ENCODE data around the gene ADAMTS17. TPM values are rescaled to one million over a fixed set of nuclear protein-coding genes. Genes with fewer than 3 reads are reported as not detected.

ADAMTS17 gene
- total RNA-seq, 1 experiment from 2014 or later: 4.1 TPM

DNA sequence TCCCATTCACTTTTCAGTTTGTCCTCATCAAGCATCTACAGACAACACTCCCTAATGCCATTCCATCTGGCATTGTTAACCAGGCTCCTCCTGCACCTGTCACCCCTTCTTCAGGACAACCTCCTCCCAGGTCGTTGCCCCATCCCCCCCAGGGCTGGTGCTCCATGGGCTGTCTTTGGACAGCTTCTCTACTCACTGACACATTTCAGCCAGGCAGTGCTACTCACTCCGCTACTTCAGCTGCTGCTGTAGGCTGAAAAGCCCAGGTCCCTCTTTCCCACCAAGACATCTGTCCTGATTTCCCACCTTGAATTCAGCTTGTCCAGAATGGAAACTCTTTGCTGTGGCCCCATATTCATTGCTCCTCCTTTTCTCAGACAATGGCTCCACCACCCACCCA lies 61.9 kb downstream of the ADAMTS17 start:
- Histone ChIP-seq H3K4me3 (no peak overlapping the region), H3K36me3 (no peaks in the 10 kb centered on the region), H3K4me1 (peaks cover 6% of the 10 kb centered on the region; the same call in 1 of the 2 replicates), H3K27ac (no peak overlapping the region), H3K27me3 (no peaks in the 10 kb centered on the region), H3K9me3 (replicated peaks) (no peaks in the 10 kb centered on the region)
- no peak for DNase-seq

DNA sequence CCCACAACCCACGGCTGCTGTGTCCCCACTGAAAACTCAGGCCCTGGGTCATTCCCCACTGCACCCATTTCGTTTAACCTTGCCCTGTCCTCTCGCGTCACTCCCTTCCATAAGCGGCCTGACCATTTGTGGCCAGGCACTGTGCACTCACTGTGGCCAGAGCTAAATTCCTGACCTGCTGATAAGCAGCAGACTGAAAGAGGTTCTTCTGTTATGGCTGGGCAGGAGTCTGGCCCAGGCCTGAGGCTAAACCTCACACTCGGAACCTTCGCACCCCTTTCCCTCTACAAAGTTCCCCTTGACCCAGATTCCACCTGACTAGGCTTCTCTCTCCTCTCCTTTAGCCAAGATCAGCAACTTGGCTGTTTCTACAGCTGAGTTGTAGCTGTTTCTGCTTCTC lies 62.3 kb downstream of the ADAMTS17 start:
- Histone ChIP-seq H3K4me3 (no peak overlapping the region), H3K27me3 (no peaks in the 10 kb centered on the region), H3K27ac (no peak overlapping the region), H3K9me3 (replicated peaks) (no peaks in the 10 kb centered on the region), H3K36me3 (no peaks in the 10 kb centered on the region), H3K4me1 (peaks cover 2% of the 10 kb centered on the region; the same call in 1 of the 2 replicates)
- no peak for DNase-seq

DNA sequence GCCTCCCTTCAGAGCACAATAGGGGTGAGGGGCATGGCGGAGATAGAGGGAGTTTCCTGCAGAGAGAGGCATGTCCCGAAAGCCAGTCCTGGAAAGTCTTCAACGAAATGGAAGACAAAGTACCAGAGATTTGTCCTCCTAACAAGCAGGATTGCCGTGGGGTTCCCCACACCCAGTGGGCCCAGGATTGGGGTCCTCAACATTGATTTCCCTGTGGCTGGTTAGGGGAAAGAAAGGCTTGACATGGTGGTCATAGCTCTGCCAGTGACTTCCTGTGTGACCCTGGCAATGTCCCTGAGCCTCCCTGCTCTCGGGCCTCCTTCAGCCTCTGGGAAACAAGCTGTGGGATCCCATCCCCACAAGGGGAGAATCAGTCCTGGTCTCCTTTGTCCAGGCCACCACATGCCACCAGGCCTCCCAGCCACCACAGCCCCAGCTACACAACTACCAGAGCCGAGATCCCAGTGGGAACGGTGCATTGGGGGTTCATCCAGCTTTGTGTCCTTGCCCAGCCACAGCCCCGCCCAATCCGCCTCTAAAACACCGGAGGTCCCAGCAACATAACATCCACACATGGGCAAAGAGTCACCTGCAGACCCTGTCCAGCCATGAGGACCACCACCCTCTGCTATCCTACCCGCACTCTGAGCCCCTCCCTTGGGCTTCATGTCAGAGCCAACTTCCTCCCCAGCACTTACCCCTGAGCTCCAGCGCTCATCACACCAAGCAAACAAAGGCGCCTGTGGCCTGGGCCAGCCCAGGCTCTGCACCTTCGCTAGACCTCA lies 63.0 kb downstream of the ADAMTS17 start:
- Histone ChIP-seq H3K36me3 (no peaks in the 10 kb centered on the region), H3K27ac (no peak overlapping the region), H3K4me3 (no peak overlapping the region), H3K9me3 (replicated peaks) (no peaks in the 10 kb centered on the region), H3K27me3 (no peaks in the 10 kb centered on the region), H3K4me1 (no peaks in the 10 kb centered on the region)
- DNase-seq: no peak

DNA sequence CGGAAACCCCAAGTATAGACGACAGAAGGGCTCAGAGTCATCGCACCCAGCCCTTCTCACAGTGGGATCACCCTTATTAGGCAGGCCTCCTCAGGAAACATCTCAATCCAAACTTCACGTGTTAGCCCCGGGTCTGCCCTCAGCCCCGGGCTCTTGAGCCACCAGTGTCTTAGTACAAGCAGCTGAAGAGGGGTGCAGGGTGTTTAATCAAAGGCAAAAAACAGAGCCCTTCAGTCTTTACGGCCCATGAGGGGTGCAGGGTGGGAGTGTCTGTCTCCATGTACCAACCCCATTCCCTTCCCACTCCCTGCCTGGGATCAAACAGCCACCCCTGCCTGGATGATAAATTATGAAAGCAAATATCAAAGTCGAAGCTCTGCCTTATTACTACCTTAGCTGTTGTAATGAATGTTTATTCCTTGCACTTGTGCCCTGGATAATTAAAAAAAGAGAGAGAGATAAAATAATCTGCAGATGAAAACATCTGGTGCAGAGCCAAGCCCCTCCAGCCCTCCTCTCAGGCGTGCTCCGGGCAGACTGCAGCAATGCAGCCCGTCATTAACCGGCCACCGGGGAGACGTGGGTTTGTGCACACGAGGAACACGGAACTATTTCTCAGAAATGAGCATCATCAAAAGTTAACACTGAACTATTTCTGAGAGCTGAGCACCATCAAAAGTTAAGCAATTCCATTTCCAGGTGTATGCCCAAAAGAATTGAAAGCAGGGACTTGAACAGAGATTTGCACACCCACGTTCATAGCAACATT lies 64.5 kb downstream of the ADAMTS17 start:
- H3K36me3 ChIP-seq: no peaks in the 10 kb centered on the region
- peaks cover 4% of the 10 kb centered on the region for H3K9me3 ChIP-seq (replicated peaks)
- DNase-seq: no peak
- no peaks in the 10 kb centered on the region for H3K4me1 ChIP-seq
- no peak overlapping the region for H3K4me3 ChIP-seq
- no peaks in the 10 kb centered on the region for H3K27me3 ChIP-seq
- H3K27ac ChIP-seq: no peak overlapping the region

DNA sequence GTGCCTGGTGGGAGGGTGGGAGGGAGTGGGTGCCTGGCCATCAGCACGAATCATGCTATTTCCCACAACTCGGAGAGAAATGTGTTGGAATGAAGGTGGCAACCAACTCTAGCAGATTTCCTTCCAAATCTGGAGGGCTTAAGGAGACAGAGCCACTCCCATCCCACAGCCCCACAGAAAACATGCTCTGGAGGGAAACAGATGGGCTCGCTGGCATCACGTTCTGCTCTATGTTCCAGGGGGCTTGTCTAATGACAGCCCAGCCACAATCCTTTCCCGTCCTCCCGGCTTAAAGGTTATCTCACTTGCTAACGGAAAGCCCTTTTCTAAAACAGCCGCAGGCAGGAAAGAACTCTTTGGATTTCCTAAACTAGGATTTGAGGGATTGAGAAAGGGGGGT lies 65.3 kb downstream of the ADAMTS17 start:
- Histone ChIP-seq H3K4me3 (no peak overlapping the region), H3K27ac (no peak overlapping the region), H3K27me3 (no peaks in the 10 kb centered on the region), H3K4me1 (no peaks in the 10 kb centered on the region), H3K36me3 (no peaks in the 10 kb centered on the region), H3K9me3 (replicated peaks) (peaks cover 4% of the 10 kb centered on the region)
- DNase-seq: no peak

DNA sequence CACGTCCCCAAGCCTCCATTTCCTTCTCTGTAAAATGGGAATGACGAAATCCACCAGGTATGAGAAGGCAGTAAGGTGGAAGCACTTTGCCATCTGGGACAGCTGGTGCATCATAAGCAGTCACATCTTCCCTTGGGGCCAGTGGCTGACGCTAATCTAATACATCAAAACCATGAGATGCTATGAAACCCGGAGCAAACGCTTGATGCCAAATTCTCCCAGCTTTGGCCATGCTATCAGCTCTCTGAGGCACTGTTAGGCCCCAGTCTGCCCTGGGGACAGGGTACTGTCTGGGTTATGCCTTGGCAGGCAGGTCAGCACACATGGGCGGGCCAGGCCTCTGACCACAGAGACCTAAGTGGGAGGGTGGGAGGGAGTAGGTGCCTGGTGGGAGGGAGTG lies 66.1 kb downstream of the ADAMTS17 start:
- Histone ChIP-seq H3K4me1 (no peaks in the 10 kb centered on the region), H3K27me3 (no peaks in the 10 kb centered on the region), H3K27ac (no peak overlapping the region), H3K4me3 (no peak overlapping the region), H3K36me3 (no peaks in the 10 kb centered on the region), H3K9me3 (replicated peaks) (peaks cover 4% of the 10 kb centered on the region)
- DNase-seq: no peak

DNA sequence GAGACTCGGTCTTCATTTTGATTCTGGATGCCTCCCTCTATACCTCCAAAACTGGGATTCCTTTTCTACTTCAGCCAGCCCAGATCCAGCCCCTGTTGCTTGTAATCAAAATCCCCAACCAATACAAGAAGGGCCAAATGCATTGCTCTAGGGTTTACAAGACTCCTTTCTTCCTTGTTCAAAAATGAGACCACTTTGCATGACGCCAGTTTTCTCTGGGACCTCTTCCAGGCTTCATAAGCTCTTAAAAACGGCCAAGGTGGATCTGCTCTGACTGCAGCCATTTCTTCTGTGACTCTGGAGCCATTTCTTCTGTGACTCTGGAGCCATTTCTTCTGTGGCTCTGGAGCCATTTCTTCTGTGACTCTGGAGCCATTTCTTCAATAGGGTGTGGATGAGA lies 71.9 kb downstream of the ADAMTS17 start:
- Histone ChIP-seq H3K4me1 (no peaks in the 10 kb centered on the region), H3K4me3 (no peak overlapping the region), H3K36me3 (no peaks in the 10 kb centered on the region), H3K9me3 (replicated peaks) (peaks cover 4% of the 10 kb centered on the region), H3K27ac (no peak overlapping the region), H3K27me3 (no peaks in the 10 kb centered on the region)
- DNase-seq: no peak

DNA sequence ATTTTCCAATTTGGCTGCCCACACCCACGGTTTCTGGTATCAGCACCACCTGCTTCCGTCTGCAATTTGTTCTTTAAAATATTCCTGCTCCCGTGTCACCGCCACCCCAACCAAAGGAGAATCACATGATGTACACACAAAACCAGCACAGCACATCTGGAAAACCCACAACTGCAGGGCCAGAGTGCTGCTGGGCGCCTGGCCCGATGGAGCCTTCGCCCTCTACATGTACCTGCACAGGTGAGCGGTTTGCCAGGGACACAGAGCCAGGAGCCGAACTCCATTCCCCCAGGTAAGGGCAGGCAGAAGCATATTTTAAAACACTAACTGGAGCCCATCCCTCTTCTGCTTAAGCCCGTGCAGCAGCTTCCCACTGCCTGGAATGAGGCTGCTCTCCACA lies 75.6 kb downstream of the ADAMTS17 start:
- no peak overlapping the region for H3K4me3 ChIP-seq
- no peak for DNase-seq
- H3K27ac ChIP-seq: no peak overlapping the region
- H3K4me1 ChIP-seq: no peaks in the 10 kb centered on the region
- no peaks in the 10 kb centered on the region for H3K36me3 ChIP-seq
- H3K27me3 ChIP-seq: no peaks in the 10 kb centered on the region
- no peaks in the 10 kb centered on the region for H3K9me3 ChIP-seq (replicated peaks)

DNA sequence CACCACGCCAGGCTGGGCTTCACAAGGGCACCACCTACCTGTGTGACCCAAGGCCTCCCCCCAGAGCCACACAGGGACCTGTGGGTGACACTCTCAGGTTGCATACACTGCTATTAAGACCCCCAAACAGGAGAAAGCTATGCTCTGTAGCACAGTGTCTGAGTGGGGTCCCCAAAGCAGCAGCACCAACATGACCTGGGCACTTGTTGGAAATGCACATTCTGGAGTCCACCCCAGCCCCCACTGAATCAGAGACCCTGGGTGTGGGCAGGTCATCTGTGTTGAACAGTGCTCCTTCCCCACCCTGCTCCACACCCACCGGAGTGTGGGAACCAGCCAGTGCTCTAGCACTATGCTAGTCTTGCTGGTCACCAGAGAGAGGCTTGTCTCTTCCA lies 76.1 kb downstream of the ADAMTS17 start:
- H3K27ac ChIP-seq: no peak overlapping the region
- H3K36me3 ChIP-seq: no peaks in the 10 kb centered on the region; the same call in 1 of the 2 replicates
- H3K4me3 ChIP-seq: no peak overlapping the region
- no peaks in the 10 kb centered on the region for H3K4me1 ChIP-seq
- H3K27me3 ChIP-seq: no peaks in the 10 kb centered on the region
- DNase-seq: no peak
- H3K9me3 ChIP-seq (replicated peaks): no peaks in the 10 kb centered on the region

DNA sequence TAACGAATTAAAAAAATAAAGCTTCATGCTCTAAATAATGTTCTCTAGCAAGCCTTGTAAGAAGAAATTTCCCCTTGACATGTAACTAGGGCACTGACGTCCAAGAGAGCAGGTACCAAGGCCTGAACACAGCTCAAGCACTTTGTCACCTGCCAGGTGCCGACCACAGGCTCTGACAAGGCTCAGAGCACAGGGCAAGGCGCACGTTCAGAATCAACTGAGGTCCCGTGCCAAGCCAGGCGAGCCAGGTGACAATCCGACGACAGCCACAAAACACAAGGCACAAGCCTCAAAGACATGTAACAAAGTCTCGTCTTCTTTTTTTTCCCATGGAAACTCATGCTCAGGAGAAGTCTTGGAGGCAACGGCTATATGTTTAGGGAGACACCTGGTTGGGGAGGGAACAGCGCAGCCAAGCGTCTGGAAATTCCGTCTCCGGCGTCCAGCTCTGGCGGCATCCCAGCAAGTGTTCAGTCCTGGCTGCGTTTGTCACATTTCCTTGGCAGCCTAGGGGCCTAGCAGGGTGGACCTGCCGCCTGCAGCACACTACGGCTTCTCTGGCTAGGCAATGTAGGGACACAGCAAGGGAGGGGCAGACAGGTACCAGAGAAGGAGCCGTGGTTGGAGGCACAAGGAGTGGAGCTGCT lies 76.7 kb downstream of the ADAMTS17 start:
- no peaks in the 10 kb centered on the region for H3K27me3 ChIP-seq
- no peak for DNase-seq
- H3K4me1 ChIP-seq: no peaks in the 10 kb centered on the region
- no peaks in the 10 kb centered on the region; the same call in 1 of the 2 replicates for H3K36me3 ChIP-seq
- no peaks in the 10 kb centered on the region for H3K9me3 ChIP-seq (replicated peaks)
- no peak overlapping the region for H3K4me3 ChIP-seq
- H3K27ac ChIP-seq: no peak overlapping the region

DNA sequence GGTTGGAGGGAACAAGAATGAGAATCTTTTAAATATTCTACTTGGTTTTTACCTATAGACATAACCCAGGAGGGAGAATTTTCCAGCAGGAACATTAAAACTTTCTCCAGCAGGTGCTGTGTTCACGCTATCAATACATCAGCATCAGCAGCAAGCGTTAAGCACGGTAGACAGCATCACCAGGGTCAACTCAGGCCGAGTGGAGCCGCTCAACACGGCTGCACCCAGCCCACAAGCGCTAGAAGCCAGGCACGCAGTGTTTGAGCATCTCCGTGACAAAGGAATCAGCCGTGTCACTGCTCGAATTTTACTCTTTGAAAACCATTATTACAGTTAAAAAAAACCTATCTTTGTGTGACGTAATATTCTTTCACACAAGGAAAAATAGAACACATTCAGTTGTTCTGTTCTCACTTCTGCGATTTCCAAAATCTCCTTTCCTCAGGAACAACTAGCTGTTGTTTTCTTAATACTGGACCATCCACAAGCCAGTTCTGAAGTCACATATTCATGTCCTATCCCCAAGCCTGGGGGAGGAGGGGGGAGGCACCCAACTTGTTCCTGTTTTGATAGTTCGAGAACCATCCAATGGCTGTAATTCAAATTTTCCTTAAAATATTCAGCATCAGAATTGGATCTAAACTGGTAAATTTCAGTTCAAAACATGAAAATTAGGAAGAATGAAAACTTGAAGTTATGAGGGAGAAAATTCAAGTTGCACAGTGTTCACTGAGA lies 77.9 kb downstream of the ADAMTS17 start:
- Histone ChIP-seq H3K27ac (no peak overlapping the region), H3K4me3 (no peak overlapping the region), H3K4me1 (no peaks in the 10 kb centered on the region), H3K9me3 (replicated peaks) (no peaks in the 10 kb centered on the region), H3K36me3 (no peaks in the 10 kb centered on the region; the same call in 1 of the 2 replicates), H3K27me3 (no peaks in the 10 kb centered on the region)
- no peak for DNase-seq

DNA sequence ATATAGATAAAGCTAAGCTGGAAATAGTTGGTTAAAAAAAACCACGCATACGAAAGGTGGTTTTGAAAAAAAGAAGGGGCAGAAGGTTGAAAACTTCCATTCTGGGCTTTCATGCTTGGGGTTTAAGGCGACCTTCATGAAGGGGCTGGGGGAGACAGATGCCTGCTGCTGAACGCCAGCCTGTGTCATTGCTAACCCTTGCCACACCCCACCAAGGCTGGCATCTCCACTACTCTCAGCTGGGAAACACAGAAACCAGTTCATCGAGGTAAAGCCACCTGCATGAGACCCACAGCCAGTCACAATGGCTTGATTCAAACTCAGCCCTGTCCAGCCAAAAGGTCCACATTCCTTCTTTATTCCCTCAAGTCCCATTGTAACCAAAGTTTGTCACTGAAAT lies 78.7 kb downstream of the ADAMTS17 start:
- H3K27ac ChIP-seq: no peak overlapping the region
- no peak for DNase-seq
- no peaks in the 10 kb centered on the region for H3K27me3 ChIP-seq
- H3K4me1 ChIP-seq: no peaks in the 10 kb centered on the region
- no peak overlapping the region for H3K4me3 ChIP-seq
- H3K36me3 ChIP-seq: no peaks in the 10 kb centered on the region; the same call in 1 of the 2 replicates
- no peaks in the 10 kb centered on the region for H3K9me3 ChIP-seq (replicated peaks)

DNA sequence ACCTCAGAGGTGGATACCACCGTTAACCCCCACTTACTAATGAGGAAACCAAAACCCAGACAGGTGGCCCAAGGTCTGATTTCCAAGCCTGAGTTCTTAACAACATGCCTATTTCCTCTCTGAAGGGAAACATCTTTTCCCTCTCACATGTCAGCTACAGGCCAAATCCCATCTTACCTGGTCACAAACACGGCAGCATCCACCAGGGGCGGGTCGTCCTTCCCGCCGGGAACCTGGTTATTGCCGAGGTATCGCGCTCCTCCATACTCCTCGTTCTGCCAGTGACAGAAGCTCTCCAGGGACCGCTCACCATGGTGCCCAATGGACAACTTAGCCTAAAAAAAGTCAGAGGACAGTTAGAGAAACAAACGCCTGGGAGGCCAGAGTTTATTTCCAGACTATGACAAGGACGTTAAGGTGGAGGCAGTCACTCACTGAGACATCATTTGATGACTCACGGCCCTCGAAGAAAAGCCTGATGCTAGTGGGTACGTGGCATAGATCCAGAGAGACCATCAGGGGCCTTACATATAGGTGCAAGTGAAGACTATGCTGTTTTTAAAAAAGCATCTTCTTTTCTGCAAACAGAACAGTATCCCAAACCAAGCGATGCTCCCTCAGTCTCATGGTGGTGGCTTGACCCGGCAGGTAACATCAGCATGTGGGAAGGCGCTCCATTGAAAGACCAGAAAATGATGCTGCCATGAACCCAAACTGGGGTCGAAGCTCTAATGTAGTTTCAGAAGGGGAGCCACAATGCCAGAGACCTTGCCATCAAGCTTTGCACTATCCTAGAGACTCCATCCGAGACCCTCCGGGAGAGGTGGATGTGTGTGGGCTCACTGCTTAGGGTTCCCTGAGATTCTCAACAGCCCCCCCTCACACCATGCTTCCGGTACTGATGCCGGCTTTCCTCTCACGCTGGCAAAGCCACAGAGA lies 80.2 kb downstream of the ADAMTS17 start:
- no peaks in the 10 kb centered on the region for H3K4me1 ChIP-seq
- DNase-seq: no peak
- no peak overlapping the region for H3K27ac ChIP-seq
- H3K27me3 ChIP-seq: no peaks in the 10 kb centered on the region
- H3K36me3 ChIP-seq: no peaks in the 10 kb centered on the region; the same call in 1 of the 2 replicates
- no peaks in the 10 kb centered on the region for H3K9me3 ChIP-seq (replicated peaks)
- no peak overlapping the region for H3K4me3 ChIP-seq

DNA sequence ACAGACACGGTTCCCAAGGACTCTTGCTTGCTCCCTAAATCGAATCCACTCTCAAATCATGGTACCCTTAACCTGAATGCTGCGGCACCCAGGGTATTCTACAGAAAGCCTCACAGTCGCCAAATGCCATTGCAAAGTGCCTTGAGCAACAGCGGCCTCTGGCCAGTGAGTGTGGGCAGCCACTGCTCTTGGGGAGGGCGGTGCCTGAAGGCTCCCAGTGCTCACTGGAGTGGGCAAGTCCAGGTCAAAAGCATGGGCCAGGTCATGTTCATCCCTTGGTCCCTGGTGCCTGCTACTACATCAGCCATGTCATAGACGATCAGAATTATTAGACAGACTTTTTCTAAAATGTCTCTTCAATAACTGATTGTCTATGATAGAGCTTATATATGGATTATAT lies 82.5 kb downstream of the ADAMTS17 start:
- Histone ChIP-seq H3K4me3 (no peak overlapping the region), H3K9me3 (replicated peaks) (no peaks in the 10 kb centered on the region), H3K36me3 (no peaks in the 10 kb centered on the region; the same call in 1 of the 2 replicates), H3K4me1 (no peaks in the 10 kb centered on the region), H3K27ac (no peak overlapping the region), H3K27me3 (no peaks in the 10 kb centered on the region)
- no peak for DNase-seq
